ENCODE measurements around the gene TMEM178B.
"Not testable (repeated sequence)": the region's sequence is repeated elsewhere in the genome, so short reads cannot be mapped to it uniquely, and the experiment has no call there.

TMEM178B gene

DNA sequence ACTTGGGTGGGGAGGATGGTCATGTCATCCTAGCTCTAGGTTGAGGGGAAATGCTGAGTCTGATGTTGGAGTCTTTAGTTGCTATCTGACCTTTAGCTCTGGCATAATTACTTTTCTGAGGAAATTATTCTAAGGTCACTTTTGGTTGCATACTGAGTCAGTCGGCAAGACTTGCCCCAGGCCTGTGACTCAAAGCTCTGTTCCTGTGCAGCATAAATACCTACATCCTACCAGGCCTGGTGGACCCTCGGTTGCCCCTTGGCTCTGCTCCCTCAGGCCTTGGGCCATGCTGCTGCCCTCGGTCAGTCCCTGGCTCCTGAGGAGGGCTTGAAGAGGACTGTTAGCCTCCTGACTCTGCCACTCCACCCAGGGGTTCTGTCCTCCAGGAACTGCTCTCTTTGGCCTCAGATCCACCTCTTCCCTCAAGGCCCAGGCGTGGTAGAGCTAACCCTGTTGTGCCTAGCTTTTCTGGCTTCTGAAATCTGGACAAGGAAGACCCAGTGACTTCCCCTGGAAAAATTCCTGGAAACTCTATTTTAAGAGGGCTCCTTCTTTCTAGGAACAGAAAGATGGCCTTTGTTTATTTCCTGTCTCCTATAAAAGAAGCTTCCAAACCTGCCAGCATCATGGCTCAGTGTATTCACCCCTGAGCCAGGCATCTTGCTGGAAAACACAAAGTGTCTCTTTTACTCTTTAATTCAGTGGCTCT is 71.2 kb downstream of the TMEM178B start:
- DNase-seq: no peak

DNA sequence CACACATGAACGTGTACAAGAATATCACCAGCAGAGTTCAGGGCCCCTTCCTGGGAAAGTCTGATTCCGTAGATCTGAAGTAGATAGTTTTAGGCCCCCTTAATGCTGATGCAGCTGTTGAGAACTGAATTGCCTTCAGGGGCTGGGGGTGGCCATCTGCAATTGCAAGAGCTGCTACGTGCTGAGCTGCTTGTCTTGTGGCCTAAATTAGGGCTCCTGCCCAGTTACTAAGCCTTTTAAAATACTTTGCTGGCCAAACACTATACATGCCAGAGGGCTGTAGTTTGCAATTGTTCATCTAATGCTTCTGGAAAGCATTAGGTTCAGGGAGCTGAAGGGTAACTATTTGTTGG is 71.7 kb downstream of the TMEM178B start:
- DNase-seq: no peak

DNA sequence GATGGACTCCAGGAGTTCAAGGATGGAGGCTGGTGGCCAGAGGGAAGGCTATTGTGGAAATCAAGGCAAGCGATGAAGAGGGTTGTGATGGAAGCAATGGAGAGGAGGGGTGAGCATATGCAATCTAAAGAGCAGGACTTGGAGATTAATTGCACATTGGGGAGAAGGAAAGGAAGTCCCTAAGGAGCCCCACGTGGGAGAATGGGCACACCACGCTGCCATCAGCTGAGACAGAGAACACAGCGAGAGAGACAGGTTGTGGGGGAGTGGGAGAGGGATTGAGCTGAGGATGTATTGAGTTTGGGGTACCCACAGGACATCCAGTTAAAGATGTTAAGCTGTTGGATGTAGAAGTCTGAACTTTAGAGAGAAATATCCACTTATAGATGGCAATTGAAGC is 73.6 kb downstream of the TMEM178B start:
- no peak for DNase-seq

DNA sequence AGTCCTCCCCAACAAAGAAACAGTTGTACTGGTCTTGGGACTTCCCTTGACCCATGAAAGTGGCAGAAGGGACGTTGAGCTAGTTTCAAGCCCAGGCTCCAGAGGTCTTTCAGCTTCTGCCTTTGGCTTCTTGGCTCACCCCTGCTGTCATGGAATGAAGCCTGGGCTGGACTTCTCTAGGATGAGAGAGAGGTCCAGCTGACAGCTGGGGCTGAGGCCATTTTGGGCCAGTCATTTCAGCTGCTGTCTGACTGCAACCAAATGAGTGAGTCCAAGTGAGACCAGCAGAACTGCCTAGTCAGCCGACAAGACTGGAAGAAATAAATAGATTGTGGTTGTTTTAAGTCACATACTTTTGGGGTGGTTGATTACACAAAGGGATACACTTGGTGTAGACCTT is 76.6 kb downstream of the TMEM178B start:
- DNase-seq: no peak

DNA sequence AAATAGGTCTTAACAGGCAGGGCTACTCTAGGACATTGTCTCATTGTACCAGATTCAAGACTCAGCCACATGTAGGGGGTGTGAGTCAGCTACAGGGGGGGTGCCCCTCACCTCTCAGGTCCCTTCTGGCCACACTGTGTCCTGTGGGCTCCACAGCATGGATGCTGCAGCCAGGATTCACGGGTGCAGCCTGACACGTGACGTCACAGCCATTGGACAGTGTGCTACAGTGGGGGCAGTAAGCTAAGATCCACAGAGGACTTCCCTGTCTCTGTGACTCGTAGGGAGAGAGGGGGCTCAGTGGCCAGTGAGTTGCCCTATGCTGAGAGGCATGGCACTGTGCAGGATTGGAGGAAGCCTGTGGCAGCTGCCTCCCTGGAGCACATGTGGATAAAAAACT is 77.9 kb downstream of the TMEM178B start:
- DNase-seq: no peak

DNA sequence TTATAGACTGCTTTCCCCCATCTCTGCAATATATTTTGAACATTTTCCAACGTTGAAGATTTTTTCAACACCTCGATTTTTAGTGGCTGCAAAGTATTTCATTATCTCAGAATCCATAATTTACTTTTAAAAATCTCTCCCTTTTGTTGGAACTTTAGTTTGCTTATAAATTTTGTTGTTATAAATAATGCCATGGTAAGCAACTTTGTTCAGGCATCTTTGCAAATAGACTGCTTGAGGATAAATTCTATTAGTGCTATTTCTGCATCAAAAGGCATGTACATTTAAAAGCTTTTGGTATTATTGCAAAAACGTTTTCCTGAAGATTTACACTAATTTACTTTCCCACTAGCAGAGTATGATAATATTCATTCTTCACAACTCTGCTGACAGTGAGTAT is 79.4 kb downstream of the TMEM178B start:
- no peak for DNase-seq

DNA sequence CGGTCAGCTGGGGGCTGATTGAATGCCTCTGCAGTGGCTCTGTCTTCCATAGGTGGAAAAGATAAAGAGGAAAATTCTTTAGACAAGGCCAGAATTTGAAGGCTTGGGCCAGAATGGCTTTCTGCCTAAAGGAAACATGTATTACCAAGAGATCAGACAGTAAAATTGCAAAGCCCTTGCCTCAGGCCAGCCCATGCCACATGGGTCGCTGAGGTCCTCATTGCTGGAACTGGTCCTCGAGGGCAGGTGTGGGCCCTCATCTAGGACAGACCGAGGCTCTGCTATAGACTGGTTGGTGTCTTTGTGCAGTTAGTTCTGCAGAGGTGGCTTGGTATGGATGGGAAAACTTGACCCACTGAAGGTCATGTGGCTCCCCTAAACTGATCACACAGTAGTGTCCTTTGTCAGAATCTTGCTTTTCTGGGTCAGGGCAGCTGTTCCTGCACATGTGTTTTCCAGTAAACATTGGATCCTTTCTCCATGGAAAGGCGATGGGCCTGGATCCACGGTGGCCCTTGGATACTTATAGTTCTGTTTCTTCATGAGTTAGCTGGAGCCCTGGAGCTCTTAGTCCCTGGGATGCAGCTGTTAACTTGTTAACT is 80.4 kb downstream of the TMEM178B start:
- no peak for DNase-seq

DNA sequence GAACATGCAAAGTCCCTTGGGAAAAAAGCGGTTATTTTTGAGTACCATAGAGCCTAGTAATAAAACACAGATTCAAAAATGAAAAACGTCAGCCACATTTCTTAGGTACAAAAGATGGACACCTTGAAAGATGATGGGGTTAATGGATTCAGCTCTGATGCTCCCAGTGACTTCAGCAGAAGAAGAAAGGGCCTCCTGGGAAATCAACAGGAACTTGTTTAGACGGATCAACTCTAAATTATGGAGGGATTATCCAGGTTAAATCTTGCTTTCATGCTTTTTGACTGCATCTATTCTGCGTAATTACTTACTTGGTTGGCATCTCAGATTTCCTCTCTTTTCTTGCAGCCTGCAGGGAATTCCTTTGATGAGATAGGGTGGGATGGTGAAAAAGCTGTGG is 82.5 kb downstream of the TMEM178B start:
- DNase-seq: no peak

DNA sequence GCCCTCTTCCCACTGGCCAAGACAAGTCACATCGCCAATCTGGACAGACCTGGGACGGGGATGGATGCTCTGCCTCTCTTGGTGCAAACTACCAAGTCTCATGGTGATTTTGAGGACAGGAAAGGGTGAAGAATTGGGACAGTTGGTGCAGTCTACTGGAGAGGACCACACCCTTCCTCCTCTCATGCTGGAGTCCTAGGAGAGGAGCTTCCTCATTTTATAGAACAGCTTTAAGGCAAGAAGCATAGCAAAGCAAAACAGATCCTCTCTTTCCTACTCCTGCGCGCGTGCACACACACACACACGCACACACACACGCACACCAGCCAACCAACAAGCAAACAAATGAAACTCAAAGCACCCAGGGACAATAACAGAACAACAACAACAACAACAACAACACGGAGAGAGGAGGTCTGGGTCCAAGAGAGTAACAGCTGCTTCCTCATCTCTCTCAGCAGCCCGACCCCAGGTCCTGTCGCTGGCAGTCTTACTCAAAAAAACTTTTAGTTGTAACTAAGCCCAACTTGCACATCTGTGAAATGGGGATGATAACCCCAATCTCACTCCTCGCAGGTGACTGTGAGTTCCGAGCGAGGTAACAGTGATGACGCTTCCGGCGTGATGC is 83.4 kb downstream of the TMEM178B start:
- no peak for DNase-seq

DNA sequence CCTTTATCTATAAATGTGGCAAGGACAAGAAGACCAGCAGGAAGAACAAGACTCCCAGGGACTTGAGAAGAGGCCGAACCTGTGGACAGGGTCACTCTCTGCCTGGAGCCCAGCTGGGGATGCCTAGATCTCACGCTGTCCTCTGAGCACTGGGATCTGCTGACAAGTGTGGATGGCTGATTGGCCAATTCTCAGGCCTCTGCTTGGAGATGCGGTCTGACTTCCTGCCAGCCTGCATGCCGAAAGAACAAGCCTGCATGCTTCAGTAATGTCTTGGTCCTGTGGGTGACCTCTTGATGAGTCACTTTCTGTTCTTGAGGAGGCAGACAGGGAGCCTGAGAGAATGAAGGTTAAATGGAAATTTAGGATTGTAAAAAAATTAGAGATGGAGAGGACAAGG is 84.7 kb downstream of the TMEM178B start:
- no peak for DNase-seq

DNA sequence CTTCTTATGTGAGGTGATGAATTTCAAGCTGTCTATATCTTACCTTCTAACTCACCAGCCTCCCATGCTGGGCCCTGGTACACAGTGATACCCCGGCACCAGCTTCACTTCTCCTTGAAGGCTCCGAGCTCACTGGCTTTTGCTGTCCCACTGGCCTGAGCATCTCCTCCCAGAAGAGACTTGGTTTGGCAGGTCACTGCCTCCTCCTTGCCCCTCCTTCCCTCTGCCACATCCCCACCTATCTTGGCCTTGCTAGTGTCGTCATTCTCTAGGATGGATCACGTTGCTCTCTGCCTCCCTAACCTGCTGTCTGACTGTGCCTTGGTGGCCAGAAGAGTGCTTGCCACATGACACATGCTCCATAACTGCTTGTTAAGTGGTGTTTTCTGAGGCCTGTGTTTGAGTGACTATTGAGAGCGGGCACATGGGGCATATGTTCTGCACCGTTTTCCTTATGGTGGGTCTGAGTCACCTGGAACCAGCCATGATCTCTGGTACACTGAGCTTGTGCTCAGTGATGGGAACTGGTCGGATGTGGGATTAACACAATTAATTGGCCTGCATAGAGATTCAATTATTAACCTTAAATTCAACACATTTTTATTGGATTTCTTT is 86.5 kb downstream of the TMEM178B start:
- no peak for DNase-seq

DNA sequence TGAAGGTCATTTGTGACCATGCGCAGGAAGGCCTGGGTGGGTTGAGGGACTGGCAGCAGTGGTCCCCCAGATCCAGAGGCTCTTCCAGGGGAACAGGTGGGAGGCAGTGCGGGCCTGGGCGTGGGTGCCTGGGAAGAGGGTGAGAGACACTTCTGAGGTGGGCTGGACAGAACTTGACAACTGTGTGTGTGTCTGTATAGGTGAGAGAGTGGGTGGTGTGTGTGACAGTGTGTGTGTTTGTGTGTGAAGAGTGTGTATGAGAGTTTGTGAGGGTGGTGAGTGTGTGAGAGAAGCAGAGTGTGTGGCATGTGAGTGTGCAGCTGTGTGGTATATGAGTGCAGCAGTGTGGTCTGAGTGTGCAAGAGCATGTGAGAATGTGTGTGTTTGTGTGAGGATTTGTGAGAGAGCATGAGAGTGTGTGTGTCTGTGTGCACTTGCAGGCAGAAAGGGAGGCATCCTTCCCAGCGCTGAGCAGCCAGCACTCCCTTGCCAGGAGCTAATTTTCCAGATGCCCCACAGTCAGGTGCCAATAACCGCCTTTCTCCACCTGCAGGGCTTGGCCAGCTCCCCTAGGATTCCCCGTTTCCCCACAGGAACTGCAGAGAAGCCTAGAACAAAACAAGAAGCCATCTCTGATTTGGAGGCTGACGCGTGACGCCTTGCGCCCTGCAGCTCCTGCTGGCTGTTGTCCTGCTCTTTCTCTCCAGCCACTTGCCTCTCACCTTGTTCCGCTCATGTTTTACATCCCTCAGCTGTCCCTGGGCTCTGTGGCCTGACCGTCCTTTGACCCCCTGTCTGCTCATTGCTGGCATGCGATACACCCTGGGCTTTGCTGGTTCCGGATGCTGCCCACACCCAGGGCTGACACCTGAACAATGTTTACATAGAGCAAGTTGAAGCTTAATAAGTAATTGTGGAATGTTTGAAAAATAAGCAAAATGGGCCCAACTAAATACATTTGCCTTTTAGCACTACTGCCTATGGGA is 88.0 kb downstream of the TMEM178B start:
- DNase-seq: no peak

DNA sequence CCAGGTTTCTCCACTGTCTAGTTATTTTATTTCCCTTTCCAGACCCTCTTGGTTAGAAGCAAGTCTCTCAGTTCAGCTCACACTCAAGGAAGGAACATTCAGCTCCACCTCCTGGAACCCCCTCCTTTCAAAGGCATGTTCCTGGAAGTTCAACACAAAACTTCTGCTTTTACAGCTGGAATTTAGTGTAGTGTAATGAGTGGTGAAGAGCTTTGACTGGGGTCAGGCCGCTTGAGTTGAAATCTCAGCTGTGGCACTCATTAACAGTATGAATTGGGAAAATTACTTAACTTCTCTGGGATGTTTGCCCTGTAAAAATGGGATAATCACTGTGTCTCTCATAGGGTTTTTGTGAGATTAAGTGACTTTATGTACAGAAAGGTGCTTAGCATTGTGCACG is 91.7 kb downstream of the TMEM178B start:
- DNase-seq: no peak

DNA sequence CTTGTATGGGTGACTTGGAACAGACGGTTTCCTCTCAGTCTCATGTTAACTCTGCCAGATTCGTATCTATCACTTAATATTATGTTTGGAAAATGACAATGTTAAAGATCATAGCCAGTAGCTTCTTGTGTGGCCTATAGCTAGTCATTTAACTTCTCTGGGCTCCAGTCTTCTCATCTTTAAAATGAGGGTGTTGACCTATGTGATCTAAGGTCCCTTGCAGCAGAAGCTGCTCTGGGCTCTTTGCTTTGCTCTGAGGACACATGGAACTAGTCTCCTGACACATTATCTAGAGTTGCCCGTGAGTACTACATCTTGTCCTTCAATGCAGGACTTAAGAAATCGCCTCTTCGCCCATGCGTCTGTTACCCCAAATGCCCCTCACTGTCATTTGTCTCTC is 93.1 kb downstream of the TMEM178B start:
- no peak for DNase-seq

DNA sequence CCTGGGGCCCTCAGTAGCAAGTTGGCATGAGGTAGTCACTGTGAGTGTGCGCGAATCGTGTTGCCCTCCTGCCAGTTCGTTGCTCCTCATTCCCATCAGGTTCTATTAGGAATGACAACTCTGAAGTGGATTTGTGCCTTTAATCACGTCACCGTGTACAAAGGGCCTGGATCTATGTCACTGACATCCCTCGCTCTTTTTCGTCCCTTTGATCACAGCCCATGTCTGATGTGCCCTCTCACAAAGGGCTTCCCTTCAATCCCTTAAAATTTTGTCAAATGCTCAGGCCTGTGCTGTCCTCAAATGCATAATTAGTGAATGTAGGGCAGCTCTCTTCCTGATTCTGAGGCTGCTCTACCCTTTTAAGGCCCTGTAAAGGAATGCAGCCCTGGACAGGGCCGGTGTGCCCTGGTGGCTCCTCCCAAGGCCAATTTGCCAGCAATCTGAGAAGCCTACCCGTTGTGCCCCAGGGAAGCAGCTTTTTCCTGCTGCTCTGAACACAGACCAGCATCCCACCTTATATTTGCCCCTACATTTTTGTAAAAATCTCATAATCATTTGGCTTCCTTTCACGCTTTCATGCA is 93.6 kb downstream of the TMEM178B start:
- DNase-seq: no peak

DNA sequence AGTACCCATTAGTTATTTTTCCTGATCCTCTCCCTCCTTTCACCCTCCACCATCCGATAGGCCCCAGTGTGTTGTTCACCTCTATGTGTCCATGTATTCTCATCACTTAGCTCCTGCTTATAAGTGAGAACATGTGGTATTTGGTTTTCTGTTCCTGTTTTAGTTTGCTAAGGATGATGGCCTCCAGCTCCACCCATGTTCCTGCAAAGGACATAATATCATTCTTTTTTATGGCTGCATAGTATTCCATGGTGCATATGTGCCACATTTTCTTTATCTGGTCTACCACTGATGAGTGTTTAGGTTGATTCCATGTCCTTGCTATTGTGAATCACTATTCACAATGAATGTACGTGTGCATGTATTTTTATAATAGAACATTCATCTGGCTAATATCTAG is 95.3 kb downstream of the TMEM178B start:
- DNase-seq: not testable (repeated sequence)

DNA sequence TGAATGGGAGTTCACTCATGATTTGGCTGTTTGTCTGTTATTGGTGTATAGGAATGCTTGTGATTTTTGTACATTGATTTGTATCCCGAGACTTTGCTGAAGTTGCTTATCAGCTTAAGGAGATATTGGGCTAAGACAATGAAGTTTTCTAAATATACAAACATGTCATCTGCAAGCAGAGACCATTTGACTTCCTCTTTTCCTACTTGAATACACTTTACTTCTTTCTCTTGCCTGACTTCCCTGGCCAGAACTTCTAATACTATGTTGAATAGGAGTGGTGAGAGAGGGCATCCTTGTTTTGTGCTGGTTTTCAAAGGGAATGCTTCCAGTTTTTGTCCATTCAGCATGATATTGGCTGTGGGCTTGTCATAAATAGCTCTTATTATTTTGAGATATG is 101.9 kb downstream of the TMEM178B start:
- not testable (repeated sequence) for DNase-seq

DNA sequence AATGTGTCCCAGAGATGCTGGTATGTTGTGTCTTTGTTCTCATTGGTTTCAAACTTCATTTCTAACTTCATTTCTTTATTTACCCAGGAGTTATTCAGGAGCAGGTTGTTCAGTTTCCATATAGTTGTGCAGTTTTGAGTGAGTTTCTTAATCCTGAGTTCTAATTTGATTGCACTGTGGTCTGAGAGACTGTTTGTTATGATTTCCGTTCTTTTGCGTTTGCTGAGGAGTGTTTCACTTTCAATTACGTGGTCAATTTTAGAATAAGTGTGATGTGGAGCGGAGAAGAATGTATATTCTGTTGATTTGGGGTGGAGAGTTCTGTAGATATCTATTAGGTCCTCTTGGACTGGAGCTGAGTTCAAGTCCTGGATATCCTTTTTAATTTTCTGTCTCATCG is 103.3 kb downstream of the TMEM178B start:
- not testable (repeated sequence) for DNase-seq

DNA sequence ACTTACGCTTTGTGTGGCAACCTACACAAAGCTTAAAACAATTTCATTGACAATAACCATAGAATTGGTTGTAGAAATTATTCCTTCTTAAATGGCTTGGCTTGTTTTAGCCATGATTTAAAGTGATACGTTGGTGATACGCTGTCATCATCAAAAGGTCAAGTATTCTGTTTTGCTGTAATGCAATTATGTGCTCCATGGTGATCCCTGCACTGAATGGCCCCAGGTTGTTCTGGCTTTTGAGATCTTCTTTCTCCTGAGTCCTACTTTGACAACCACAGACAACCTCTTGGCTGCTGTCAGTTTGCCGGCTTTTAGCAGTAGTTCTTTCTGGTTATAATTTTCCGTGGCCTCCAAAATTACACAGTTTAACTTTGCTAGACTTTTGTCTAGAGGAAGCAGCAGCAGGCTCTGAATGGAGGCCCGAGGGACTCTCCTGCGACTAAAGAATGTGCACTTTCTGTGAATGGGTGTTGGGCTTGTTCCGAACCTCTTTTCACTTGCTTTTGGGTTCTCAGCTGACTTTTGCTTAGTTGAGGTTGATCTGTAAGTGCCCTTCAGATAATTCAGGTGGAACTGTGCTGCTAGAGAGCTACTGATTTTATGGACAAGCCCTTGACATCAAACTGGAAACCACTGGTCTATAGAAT is 104.7 kb downstream of the TMEM178B start:
- DNase-seq: no peak

DNA sequence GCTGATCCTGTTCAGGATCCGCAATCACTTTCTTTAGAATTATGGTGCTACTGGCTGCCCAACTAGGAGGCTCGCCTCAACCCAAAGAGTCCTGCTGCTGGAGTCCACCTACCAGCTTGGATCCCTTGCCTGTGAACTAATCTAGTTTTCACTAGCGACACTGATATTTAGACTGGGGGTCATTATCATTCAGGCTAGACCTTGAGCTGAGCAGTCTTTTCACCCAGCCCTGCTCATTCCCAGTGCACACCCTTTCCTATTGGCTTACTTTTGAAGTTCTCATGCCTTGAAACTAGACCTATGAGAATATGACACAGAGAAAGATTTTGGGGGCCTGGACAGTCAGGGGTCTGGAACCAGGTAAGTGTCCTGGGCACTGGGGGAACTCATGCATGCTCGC is 107.9 kb downstream of the TMEM178B start:
- DNase-seq: no peak

DNA sequence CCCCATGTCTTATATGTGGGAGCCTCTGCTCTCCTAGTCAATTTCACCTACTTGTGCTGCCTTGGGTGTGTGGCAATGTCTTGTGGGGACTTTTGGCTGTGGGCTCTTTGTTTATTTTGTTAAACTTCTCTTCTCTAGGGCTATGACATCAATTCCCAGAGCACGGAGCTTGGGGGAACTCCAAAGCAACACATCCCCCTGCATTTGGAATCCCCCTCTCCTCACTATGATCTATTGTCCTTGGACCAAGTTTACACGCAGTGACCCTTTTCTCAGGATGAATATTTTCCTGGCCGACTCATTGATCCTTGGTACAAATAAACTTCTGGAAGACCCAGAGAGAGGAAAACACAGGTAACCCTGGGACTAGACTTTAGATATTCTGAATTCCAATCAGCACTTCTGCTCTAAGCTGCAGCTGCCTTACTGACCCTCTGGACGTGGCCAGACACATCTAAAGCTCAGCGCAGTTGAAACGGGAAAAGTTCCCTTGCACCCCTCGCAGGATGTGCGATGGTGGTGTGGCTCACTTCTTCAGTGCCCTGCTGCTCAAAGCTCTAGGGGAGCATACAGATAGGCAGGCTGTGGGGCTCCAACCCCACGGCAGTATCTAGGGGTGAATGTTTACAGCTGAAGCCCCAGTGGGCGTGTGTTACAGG is 110.8 kb downstream of the TMEM178B start:
- DNase-seq: no peak
